Ishikawa (cell line): ENCODE data around the gene RMDN3.

Experiments used
- CEBPB ChIP-seq: IDR thresholded peaks from 2 replicates; pipeline ENCODE4 v1.6.1; 2012
- CREB1 ChIP-seq: IDR thresholded peaks from 2 replicates; pipeline ENCODE4 v1.6.1; 2012; ENCODE audit warnings: low read depth
- EGR1 ChIP-seq: IDR thresholded peaks from 2 replicates; pipeline ENCODE4 v1.6.1; 2012
- EP300 ChIP-seq: IDR thresholded peaks from 2 replicates; pipeline ENCODE4 v1.6.1; 2012; ENCODE audit warnings: borderline replicate concordance
- FOXM1 ChIP-seq: IDR thresholded peaks from 2 replicates; pipeline ENCODE4 v1.6.1; 2012; ENCODE audit warnings: low read depth, borderline replicate concordance
- MAX ChIP-seq: IDR thresholded peaks from 2 replicates; pipeline ENCODE4 v1.6.1; 2012
- NFIC ChIP-seq: IDR thresholded peaks from 2 replicates; pipeline ENCODE4 v1.6.1; 2012
- RAD21 ChIP-seq: IDR thresholded peaks from 2 replicates; pipeline ENCODE4 v1.6.1; 2012; ENCODE audit warnings: low read depth
- REST ChIP-seq: IDR thresholded peaks from 2 replicates; pipeline ENCODE4 v1.6.1; 2012; ENCODE audit warnings: low read depth, mild to moderate bottlenecking
- TAF1 ChIP-seq: IDR thresholded peaks from 2 replicates; pipeline ENCODE4 v1.6.1; 2012; ENCODE audit warnings: low read depth, mild to moderate bottlenecking
- TCF12 ChIP-seq: IDR thresholded peaks from 2 replicates; pipeline ENCODE4 v1.6.1; 2012; ENCODE audit warnings: low read depth
- TEAD4 ChIP-seq: IDR thresholded peaks from 2 replicates; pipeline ENCODE4 v1.6.1; 2012
- USF1 ChIP-seq: IDR thresholded peaks from 2 replicates; pipeline ENCODE4 v1.6.1; 2012
- YY1 ChIP-seq: IDR thresholded peaks from 2 replicates; pipeline ENCODE4 v1.6.1; 2012; ENCODE audit warnings: low read depth
- ZBTB7A ChIP-seq: IDR thresholded peaks from 2 replicates; pipeline ENCODE4 v1.6.1; 2012; ENCODE audit warnings: low read depth

Gene RMDN3

GRCh38 chr15:40799523-40799922 lies 44.5 kb upstream of the RMDN3 start:
- TF ChIP-seq EGR1 = no peak
- no peak for TF ChIP-seq RAD21
- TF ChIP-seq TCF12 = no peak
- TF ChIP-seq EP300 = no peak
- TF ChIP-seq REST = no peak
- no peak for TF ChIP-seq TAF1
- TF ChIP-seq FOXM1 = no peak
- TF ChIP-seq USF1 = no peak
- no peak for TF ChIP-seq NFIC
- TF ChIP-seq TEAD4 = no peak
- TF ChIP-seq CEBPB = no peak
- TF ChIP-seq YY1 = no peak
- no peak for TF ChIP-seq CREB1

GRCh38 chr15:40796512-40796911 lies 41.5 kb upstream of the RMDN3 start:
- TF ChIP-seq TCF12 = no peak
- TF ChIP-seq REST = no peak
- TF ChIP-seq TAF1 = no peak
- no peak for TF ChIP-seq USF1
- TF ChIP-seq RAD21 = no peak
- no peak for TF ChIP-seq ZBTB7A
- no peak for TF ChIP-seq CEBPB
- TF ChIP-seq EP300 = no peak
- TF ChIP-seq FOXM1 = no peak
- TF ChIP-seq CREB1 = no peak
- TF ChIP-seq TEAD4 = no peak
- no peak for TF ChIP-seq YY1
- TF ChIP-seq NFIC = no peak
- TF ChIP-seq EGR1 = no peak
- TF ChIP-seq MAX = no peak

GRCh38 chr15:40796041-40796440 lies 41.0 kb upstream of the RMDN3 start:
- TF ChIP-seq TEAD4 (no peak), YY1 (no peak), REST (no peak), EGR1 (no peak)

GRCh38 chr15:40793216-40793989 lies 38.3 kb upstream of the RMDN3 start:
- TF ChIP-seq USF1 = no peak
- TF ChIP-seq EP300 = no peak
- no peak for TF ChIP-seq TCF12
- peak; percentile 87 for TF ChIP-seq NFIC

- TF ChIP-seq RAD21 (no peak), TAF1 (no peak), CREB1 (no peak), TEAD4 (no peak), TCF12 (no peak), USF1 (no peak), YY1 (no peak), FOXM1 (no peak), ZBTB7A (no peak), MAX (no peak), EP300 (no peak), REST (no peak), EGR1 (no peak)
Observed at GRCh38 chr15:40792394-40792793, 37.3 kb upstream of the RMDN3 start.
